ENCODE data around the gene MDM2. TPM values are rescaled to one million over a fixed set of nuclear protein-coding genes. Genes with fewer than 3 reads are reported as not detected.

The MDM2 gene
- total and polyA plus RNA-seq, 4 donors, result 24.9 to 155 (median 108) TPM

DNA sequence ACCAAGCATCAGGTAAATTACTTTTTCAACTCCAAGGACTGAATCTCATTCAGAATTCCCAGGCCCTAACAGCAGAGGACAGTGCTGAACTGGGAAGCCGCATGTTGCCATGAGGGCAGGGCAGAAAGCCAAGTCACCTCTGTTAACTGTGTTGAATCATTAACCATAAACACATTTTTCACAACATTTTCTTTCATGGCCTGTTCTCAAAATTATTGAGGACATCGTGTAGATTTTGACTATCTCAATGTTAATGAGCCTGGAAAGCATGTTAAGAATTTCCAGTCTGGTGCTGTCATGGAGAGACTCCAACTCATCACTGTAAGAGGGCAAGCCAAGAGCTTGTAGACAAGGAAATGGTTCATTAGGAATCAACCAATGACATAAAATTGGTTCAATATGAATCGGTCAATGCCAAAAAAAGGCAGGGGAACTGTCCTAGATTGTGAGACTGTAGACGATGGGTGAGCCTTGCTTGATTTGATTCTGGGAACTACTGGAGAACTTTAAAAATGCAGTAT is 91.3 kb downstream of the MDM2 start:
- Histone ChIP-seq H3K27me3 (ENCODE audit: control insufficient read depth in 3 of 3, insufficient read depth in 3 of 3, low read length in 2 of 3) (no peaks in the 10 kb centered on the region), H3K9me3 (ENCODE audit: control insufficient read depth in 4 of 4, insufficient read depth in 3 of 4, low read length in 3 of 4) (no peaks in the 10 kb centered on the region), H3K27ac (ENCODE audit: low read depth in 1 of 2, low read length in 1 of 2) (no peak overlapping the region), H3K36me3 (ENCODE audit: control insufficient read depth in 4 of 4, insufficient read depth in 4 of 4, low read length in 4 of 4) (no peaks in the 10 kb centered on the region), H3K9ac (ENCODE audit: insufficient read depth in 1 of 2, low read length in 2 of 2) (no peak overlapping the region), H3K4me3 (no peak overlapping the region), H3K4me1 (ENCODE audit: control insufficient read depth in 5 of 5, insufficient read depth in 5 of 5, low read length in 5 of 5) (peaks cover 0 to 7% (median 0%) of the 10 kb centered on the region in 5 donors)
- ATAC-seq (ENCODE audit: insufficient read depth, low FRiP score) (peak; percentile 52), DNase-seq (peak in 2 of 3 donors; percentile 20 to 52)
- whole genome bisulfite sequencing, 2 donors, result 52 to 80% methylated on average over 4 of the region's 4 CpGs
- TF ChIP-seq, protein P1, sequence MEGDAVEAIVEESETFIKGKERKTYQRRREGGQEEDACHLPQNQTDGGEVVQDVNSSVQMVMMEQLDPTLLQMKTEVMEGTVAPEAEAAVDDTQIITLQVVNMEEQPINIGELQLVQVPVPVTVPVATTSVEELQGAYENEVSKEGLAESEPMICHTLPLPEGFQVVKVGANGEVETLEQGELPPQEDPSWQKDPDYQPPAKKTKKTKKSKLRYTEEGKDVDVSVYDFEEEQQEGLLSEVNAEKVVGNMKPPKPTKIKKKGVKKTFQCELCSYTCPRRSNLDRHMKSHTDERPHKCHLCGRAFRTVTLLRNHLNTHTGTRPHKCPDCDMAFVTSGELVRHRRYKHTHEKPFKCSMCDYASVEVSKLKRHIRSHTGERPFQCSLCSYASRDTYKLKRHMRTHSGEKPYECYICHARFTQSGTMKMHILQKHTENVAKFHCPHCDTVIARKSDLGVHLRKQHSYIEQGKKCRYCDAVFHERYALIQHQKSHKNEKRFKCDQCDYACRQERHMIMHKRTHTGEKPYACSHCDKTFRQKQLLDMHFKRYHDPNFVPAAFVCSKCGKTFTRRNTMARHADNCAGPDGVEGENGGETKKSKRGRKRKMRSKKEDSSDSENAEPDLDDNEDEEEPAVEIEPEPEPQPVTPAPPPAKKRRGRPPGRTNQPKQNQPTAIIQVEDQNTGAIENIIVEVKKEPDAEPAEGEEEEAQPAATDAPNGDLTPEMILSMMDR (IDR thresholded peaks at IDR 0.05; ENCODE audit: control extremely low read depth, extremely low read depth), result no peak

DNA sequence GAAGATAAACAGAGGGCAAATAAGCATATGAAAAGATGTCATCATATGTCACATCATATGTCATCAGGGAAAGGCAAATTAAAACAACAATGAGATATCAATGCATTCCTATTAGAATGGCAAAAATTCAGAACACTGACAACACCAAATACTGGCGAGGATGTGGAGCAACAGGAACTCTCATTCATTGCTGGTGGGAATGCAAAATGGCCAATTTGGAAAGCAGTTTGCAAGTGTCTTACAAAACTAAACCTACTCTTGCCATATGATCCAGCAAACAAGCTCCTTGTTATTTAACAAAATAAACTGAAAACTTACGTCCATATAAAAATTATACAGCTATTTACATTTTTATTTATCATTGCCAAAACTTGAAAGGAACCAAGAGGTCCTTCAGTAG is 92.3 kb downstream of the MDM2 start:
- Histone ChIP-seq H3K4me3 (no peak overlapping the region), H3K9ac (ENCODE audit: insufficient read depth in 1 of 2, low read length in 2 of 2) (no peak overlapping the region), H3K27me3 (ENCODE audit: control insufficient read depth in 3 of 3, insufficient read depth in 3 of 3, low read length in 2 of 3) (no peaks in the 10 kb centered on the region), H3K4me1 (ENCODE audit: control insufficient read depth in 5 of 5, insufficient read depth in 5 of 5, low read length in 5 of 5) (peaks cover 0 to 9% (median 0%) of the 10 kb centered on the region in 5 donors), H3K9me3 (ENCODE audit: control insufficient read depth in 4 of 4, insufficient read depth in 3 of 4, low read length in 3 of 4) (no peaks in the 10 kb centered on the region), H3K27ac (ENCODE audit: low read depth in 1 of 2, low read length in 1 of 2) (no peak overlapping the region), H3K36me3 (ENCODE audit: control insufficient read depth in 4 of 4, insufficient read depth in 4 of 4, low read length in 4 of 4) (no peaks in the 10 kb centered on the region)
- TF ChIP-seq, protein P1 (IDR thresholded peaks at IDR 0.05; ENCODE audit: control extremely low read depth, extremely low read depth), result no peak
- WGBS, 2 donors, result 34 to 43% methylated on average over 2 of the region's 2 CpGs
- no peak for ATAC-seq (ENCODE audit: insufficient read depth, low FRiP score)
- no peak for DNase-seq

Other genes starting within 250 kb of the MDM2 start
- 100 to 1,000 TPM; 131 to 285 TPM for gene RAP1B, start 197.3 kb upstream of the MDM2 start, total RNA-seq
- 100 to 1,000 TPM in 1 of 2 donors, 10 to 100 TPM in 1; 79.1 to 213 TPM for gene RAP1B, start 197.3 kb upstream of the MDM2 start, polyA plus RNA-seq
- gene NUP107, start 121.2 kb upstream of the MDM2 start, total RNA-seq, result 10 to 100 TPM; 33.9 to 74.7 TPM
- 10 to 100 TPM; 18.4 to 18.9 TPM for gene NUP107, start 121.2 kb upstream of the MDM2 start, polyA plus RNA-seq
- gene SLC35E3, start 62.0 kb upstream of the MDM2 start, total RNA-seq, result 10 to 100 TPM in 1 of 2 donors, 1 to 10 TPM in 1; 9.0 to 14.4 TPM
- gene SLC35E3, start 62.0 kb upstream of the MDM2 start, polyA plus RNA-seq, result 1 to 10 TPM; 4.0 to 9.0 TPM
- 100 to 1,000 TPM; 201 to 241 TPM for gene CPM, start 125.0 kb downstream of the MDM2 start, total RNA-seq
- 10 to 100 TPM; 66.6 to 70.7 TPM for gene CPM, start 125.0 kb downstream of the MDM2 start, polyA plus RNA-seq